Body of pancreas (tissue), 4 donors: ENCODE results near the gene USP24. TPM values are rescaled to one million over a fixed set of nuclear protein-coding genes. Genes with fewer than 3 reads are reported as not detected.
"Not testable (repeated sequence)": the region's sequence is repeated elsewhere in the genome, so short reads cannot be mapped to it uniquely, and the experiment has no call there.

Source experiments
- ATAC-seq: fragments of 150-250 bp; one replicate; pipeline ENCODE4 v1.9.1; 2016
- DNase-seq, 4 donors: peaks; one replicate each; pipeline ENCODE4 v3.0.0-alpha.2; 2019
- H3K27ac ChIP-seq, 4 donors: fragments of 200-600 bp; sonication (generic); 1 replicate in 3 of 4; 2 replicates in 1 of 4; pipeline versions ENCODE4 v1.5.1 to v1.6.1; 2016 to 2019; ENCODE audit warnings: mild to moderate bottlenecking in 1 of 4, mixed read lengths in 1 of 4, moderate library complexity in 1 of 4
- H3K27me3 ChIP-seq, 2 donors: fragments of 200-600 bp; sonication (generic); one replicate each; pipeline ENCODE4 v1.6.0; 2016; ENCODE audit warnings: mild to moderate bottlenecking in 1 of 2
- H3K36me3 ChIP-seq, 2 donors: fragments of 200-600 bp; sonication (generic); replicated peaks in 1 of 2; 2 replicates each; pipeline ENCODE4 v1.5.1; 2016; ENCODE audit warnings: low read depth in 2 of 2; ENCODE audit not compliant: insufficient read depth in 1 of 2
- H3K4me1 ChIP-seq: fragments of 200-600 bp; sonication (generic); one replicate; pipeline ENCODE4 v1.6.0; 2016
- H3K4me3 ChIP-seq, 2 donors: fragments of 200-600 bp; sonication (generic); 1 replicate in 1 of 2; 2 replicates in 1 of 2; pipeline ENCODE4 v1.5.1; 2016 to 2019
- H3K9me3 ChIP-seq, 3 donors: fragments of 200-600 bp; sonication (generic); 1 replicate in 2 of 3; 2 replicates in 1 of 3; pipeline ENCODE4 v1.5.1; 2016
- POLR2A ChIP-seq, 3 donors: fragments of 450-650 bp; IDR thresholded peaks; one replicate each; pipeline ENCODE4 v1.6.1; 2016; ENCODE audit warnings: antibody characterized with exemption in 3 of 3, mild to moderate bottlenecking in 2 of 3
- whole genome bisulfite sequencing, 2 donors: methylation state at CpG; one replicate each; pipeline ENCODE4 v1.1.5; 2017; 5-methylcytosine and 5-hydroxymethylcytosine counted together
- intact Hi-C: fragments of 100-400 bp; cut with DNase I; formaldehyde crosslinking; loops from one replicate; pipeline ENCODE4 v1.15.1; 2023
- microRNA-seq, 2 donors: library from miRNA; unstranded; fragments of <30 nt; microRNA quantifications; one replicate each; pipeline ENCODE4, GENCODE V29; 2016; ENCODE audit warnings: borderline number of aligned reads in 2 of 2, borderline replicate concordance in 2 of 2
- small RNA-seq: library from RNA; depleted of rRNA; stranded (forward); fragments of <200 nt; gene quantifications from one replicate; pipeline ENCODE3, GENCODE V24; 2016
- total RNA-seq, 2 donors: library from RNA; depleted of rRNA; stranded (reverse); fragments of >200 nt; gene quantifications; one replicate each; pipeline ENCODE4 v1.1.0, GENCODE V29; 2016
- TF ChIP-seq, protein P1 (sequence below), 7 experiments: fragments of 450-650 bp in 4 of 7; fragments of 200-600 bp in 3 of 7; sonication (generic) in 3 of 7; IDR thresholded peaks; one replicate each; pipeline ENCODE4 v1.5.1; 2016 to 2019; ENCODE audit warnings: antibody characterized with exemption in 7 of 7

The USP24 gene
- total RNA-seq, 2 donors from 2014 or later: 28.3 to 68.6 TPM

DNA sequence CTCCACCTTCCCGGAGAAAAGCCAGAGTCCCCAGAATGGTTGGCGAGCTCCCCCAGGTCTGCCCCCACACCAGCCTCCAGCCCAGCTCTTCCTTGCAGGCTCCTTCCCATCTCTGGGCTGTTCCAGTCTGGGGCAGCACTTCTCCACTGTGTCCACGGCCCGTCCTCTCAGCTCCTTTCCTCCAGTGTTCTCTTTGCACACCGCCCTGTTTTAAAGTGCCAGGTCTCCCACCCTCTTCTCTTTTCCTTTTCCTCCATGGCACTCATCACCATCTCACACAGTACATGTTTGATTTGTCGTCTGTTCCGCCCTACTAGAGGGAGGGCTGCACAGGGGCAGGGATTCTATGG, 181.9 kb downstream of the USP24 start:
- ATAC-seq: no peak

DNA sequence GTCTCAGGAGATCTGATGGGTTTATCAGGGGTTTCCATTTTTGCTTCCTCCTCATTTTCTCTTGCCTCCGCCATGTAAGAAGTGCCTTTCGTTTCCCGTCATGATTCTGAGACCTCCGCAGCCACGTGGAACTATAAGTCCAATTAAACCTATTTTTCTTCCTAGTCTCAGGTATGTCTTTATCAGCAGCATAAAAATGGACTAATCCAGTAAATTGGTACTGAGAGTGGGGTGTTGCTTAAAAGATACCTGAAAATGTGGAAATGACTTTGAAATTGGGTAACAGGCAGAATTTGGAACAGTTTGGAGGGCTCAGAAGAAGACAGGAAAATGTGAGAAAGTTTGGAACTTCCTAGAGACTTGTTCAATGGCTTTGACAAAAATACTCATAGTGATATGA, 184.1 kb downstream of the USP24 start:
- H3K27ac ChIP-seq, H3K36me3 ChIP-seq, H3K4me3 ChIP-seq, H3K27me3 ChIP-seq, intact Hi-C loops, DNase-seq, ATAC-seq, H3K4me1 ChIP-seq, H3K9me3 ChIP-seq: not testable (repeated sequence)
- 96 to 98% methylated on average over 5 of the region's 5 CpGs for WGBS, 2 donors

More for the DNA sequence above, 181.9 kb downstream of the USP24 start:
- no peak overlapping the region for H3K4me3 ChIP-seq
- intact Hi-C loops: no loop called here
- H3K27ac ChIP-seq: no peak overlapping the region
- no peak for DNase-seq
- H3K27me3 ChIP-seq: no peaks in the 10 kb centered on the region
- H3K36me3 ChIP-seq: no peaks in the 10 kb centered on the region
- TF ChIP-seq, protein P1, sequence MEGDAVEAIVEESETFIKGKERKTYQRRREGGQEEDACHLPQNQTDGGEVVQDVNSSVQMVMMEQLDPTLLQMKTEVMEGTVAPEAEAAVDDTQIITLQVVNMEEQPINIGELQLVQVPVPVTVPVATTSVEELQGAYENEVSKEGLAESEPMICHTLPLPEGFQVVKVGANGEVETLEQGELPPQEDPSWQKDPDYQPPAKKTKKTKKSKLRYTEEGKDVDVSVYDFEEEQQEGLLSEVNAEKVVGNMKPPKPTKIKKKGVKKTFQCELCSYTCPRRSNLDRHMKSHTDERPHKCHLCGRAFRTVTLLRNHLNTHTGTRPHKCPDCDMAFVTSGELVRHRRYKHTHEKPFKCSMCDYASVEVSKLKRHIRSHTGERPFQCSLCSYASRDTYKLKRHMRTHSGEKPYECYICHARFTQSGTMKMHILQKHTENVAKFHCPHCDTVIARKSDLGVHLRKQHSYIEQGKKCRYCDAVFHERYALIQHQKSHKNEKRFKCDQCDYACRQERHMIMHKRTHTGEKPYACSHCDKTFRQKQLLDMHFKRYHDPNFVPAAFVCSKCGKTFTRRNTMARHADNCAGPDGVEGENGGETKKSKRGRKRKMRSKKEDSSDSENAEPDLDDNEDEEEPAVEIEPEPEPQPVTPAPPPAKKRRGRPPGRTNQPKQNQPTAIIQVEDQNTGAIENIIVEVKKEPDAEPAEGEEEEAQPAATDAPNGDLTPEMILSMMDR (IDR thresholded peaks at IDR 0.05): no peak
- TF ChIP-seq POLR2A (IDR thresholded peaks at IDR 0.05): no peak
- WGBS, 2 donors: 78 to 81% methylated on average over 7 of the region's 7 CpGs
- H3K4me1 ChIP-seq: no peaks in the 10 kb centered on the region
- no peaks in the 10 kb centered on the region for H3K9me3 ChIP-seq

DNA sequence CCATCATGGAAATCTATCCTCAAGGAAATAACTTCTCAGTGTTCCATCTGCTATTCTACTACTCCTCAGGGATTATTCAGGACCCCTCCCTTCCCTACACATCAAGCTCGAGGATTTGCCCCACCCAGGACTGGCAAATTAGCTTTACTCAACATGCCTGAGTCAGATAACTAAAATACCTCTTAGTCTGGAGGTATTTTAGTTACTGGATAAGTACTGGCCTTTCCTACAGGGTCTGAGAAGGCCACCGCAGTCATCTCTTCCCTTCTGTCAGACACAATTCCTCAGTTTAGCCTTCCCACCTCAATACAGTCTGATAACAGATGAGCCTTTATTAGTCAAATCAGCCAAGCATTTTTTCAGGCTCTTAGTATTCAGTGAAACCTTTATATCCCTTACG, 188.5 kb downstream of the USP24 start:
- H3K4me1 ChIP-seq, H3K27ac ChIP-seq, ATAC-seq, H3K4me3 ChIP-seq, DNase-seq, intact Hi-C loops, H3K27me3 ChIP-seq, H3K36me3 ChIP-seq, H3K9me3 ChIP-seq: not testable (repeated sequence)
- WGBS, 2 donors: 73 to 92% methylated on average over 3 of the region's 3 CpGs

DNA sequence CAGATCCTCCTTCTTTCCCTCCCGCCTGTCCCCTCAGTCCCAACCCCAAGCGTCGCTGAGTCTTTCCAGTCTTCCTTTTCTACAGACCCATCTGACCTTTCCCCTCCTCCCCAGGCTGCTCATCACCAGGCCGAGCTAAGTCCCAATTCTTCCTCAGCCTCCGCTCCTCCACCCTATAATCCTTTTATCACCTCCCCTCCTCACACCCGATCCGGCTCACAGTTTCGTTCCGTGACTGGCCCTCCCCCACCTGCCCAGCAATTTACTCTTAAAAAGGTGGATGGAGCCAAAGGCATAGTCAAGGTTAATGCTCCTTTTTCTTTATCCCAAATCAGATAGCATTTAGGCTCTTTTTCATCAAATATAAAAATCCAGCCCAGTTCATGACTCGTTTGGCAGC, 191.0 kb downstream of the USP24 start:
- H3K4me1 ChIP-seq, H3K9me3 ChIP-seq, H3K27me3 ChIP-seq, H3K27ac ChIP-seq, H3K36me3 ChIP-seq, ATAC-seq, H3K4me3 ChIP-seq, DNase-seq, intact Hi-C loops: not testable (repeated sequence)
- WGBS, 2 donors: 71 to 73% methylated on average over 10 of the region's 10 CpGs

DNA sequence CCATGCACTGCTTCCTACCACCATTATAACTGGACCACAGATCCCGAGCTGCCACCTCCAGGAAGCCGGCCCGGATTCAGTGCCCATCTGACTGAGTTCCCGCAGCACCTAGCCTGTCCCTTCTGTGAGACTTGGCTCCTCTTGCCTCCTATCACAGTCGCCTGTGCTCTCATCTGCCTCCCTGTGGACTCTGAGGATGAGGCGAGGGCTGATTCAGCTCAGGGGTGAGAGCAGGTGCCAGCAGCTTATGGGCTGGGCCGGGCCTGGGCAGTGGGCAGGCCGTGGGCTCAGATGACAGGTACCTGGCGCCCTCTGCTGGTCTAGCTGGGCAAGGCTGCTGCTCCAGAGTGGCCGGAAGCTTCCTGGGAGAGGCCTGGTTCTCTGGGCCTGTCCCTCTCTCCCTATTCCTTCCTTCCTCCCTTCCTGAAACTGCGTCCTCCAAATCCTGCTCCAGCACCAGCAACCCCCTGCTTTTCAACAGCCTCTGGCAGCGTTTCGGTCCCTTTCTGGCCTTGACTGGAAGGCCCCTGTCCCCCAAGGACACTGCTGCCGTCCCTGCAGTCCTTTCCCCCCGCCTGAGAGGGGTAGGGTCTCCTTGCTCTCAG, 193.1 kb downstream of the USP24 start:
- Histone ChIP-seq H3K9me3 (no peaks in the 10 kb centered on the region), H3K4me3 (no peak overlapping the region), H3K27ac (no peak overlapping the region), H3K4me1 (no peaks in the 10 kb centered on the region), H3K27me3 (no peaks in the 10 kb centered on the region), H3K36me3 (no peaks in the 10 kb centered on the region)
- DNase-seq (peak; percentile 87 to 94 (median 91)), ATAC-seq (peak; percentile 100)
- WGBS, 2 donors: 31 to 34% methylated on average over 15 of the region's 15 CpGs
- TF ChIP-seq, protein P1 (IDR thresholded peaks at IDR 0.05): peak; percentile 77 to 95 (median 87)
- no peak for TF ChIP-seq POLR2A (IDR thresholded peaks at IDR 0.05)
- intact Hi-C loops: no loop called here

DNA sequence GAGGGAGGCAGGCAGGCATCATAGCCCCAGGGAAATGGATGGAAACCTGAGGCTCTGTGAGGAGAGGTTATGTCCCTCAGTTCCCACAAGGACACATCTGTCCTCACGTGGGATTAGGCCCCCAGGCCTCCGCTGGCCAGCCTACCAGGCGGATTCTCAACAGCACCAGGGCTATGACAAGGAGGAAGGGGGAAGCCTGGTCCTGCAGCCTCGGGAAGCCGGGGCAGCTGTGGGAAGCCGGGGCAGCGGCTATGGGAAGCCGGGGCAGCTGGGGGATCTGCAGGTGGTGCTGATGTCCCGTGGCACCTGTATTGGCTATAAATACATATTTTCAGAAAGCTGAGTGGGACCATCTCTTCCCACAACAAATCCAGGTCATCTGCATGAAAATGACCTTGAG, 196.8 kb downstream of the USP24 start:
- Histone ChIP-seq H3K4me1 (no peaks in the 10 kb centered on the region), H3K27me3 (no peaks in the 10 kb centered on the region), H3K36me3 (no peaks in the 10 kb centered on the region), H3K9me3 (no peaks in the 10 kb centered on the region), H3K27ac (no peak overlapping the region), H3K4me3 (no peak overlapping the region)
- intact Hi-C loops: no loop called here
- DNase-seq (no peak), ATAC-seq (no peak)
- 79 to 80% methylated on average over 9 of the region's 9 CpGs for WGBS, 2 donors
- TF ChIP-seq, protein P1 (IDR thresholded peaks at IDR 0.05): no peak
- no peak for TF ChIP-seq POLR2A (IDR thresholded peaks at IDR 0.05)

Small RNAs within 50 kb of the gene (microRNA-seq; reads per million reads assigned to microRNA genes)
- 1.3 to 1.4 reads per million in 2 donors for gene MIR4422

Small RNAs within 50 kb of the gene (small RNA-seq; reads per million reads assigned to genes)
- not detected for gene MIR4422

Other genes with a start within 250 kb of the USP24 start
- 1 to 10 TPM; 2.0 to 3.6 TPM for gene TMEM61, start 234.7 kb downstream of the USP24 start, total RNA-seq
- not detected for gene BSND, start 216.4 kb downstream of the USP24 start, total RNA-seq
- 10 to 100 TPM in 1 of 2 donors, 1 to 10 TPM in 1; 6.0 to 13.8 TPM for gene PCSK9, start 175.8 kb downstream of the USP24 start, total RNA-seq